ENCODE measurements around the gene TNIP2.
A peak's percentile ranks its signal among the peaks of the same experiment; 100 is the strongest.
"Not testable (repeated sequence)": the region's sequence is repeated elsewhere in the genome, so short reads cannot be mapped to it uniquely, and the experiment has no call there.

Gene TNIP2

GRCh38 chr4:2768124-2768523, 12.0 kb upstream of the TNIP2 start:
- DNase-seq (ENCODE audit: low spot score), result no peak

- DNase-seq (ENCODE audit: low spot score), result no peak
These were observed 11.6 kb upstream of the TNIP2 start for GRCh38 chr4:2767705-2768074.

GRCh38 chr4:2767046-2767704, 11.0 kb upstream of the TNIP2 start:
- no peak for DNase-seq (ENCODE audit: low spot score)

- DNase-seq (ENCODE audit: low spot score), result no peak
These were observed 9.8 kb upstream of the TNIP2 start for GRCh38 chr4:2765832-2766526.

- DNase-seq (ENCODE audit: low spot score), result no peak
These were observed 7.4 kb upstream of the TNIP2 start for GRCh38 chr4:2763511-2763967.

GRCh38 chr4:2762486-2763370, 6.6 kb upstream of the TNIP2 start:
- not testable (repeated sequence) for DNase-seq (ENCODE audit: low spot score)

- no peak for DNase-seq (ENCODE audit: low spot score)
These were observed 5.9 kb upstream of the TNIP2 start for GRCh38 chr4:2762048-2762447.

- no peak for DNase-seq (ENCODE audit: low spot score)
These were observed 5.1 kb upstream of the TNIP2 start for GRCh38 chr4:2761035-2761923.

GRCh38 chr4:2757426-2757825, 1.3 kb upstream of the TNIP2 start:
- no peak for DNase-seq (ENCODE audit: low spot score)

- DNase-seq (ENCODE audit: low spot score), result no peak
These were observed 685 bp upstream of the TNIP2 start for GRCh38 chr4:2756691-2757350.

GRCh38 chr4:2754848-2755819, 1.0 kb downstream of the TNIP2 start:
- no peak for DNase-seq (ENCODE audit: low spot score)

GRCh38 chr4:2753436-2753835, 2.7 kb downstream of the TNIP2 start:
- DNase-seq (ENCODE audit: low spot score), result no peak

- DNase-seq (ENCODE audit: low spot score), result no peak
These were observed 5.2 kb downstream of the TNIP2 start for GRCh38 chr4:2750719-2751605.

GRCh38 chr4:2746891-2747695, 9.0 kb downstream of the TNIP2 start:
- DNase-seq (ENCODE audit: low spot score), result no peak

GRCh38 chr4:2745981-2746806, 9.9 kb downstream of the TNIP2 start:
- peak; percentile 85 for DNase-seq (ENCODE audit: low spot score)

- DNase-seq (ENCODE audit: low spot score), result no peak
These were observed 10.6 kb downstream of the TNIP2 start for GRCh38 chr4:2745516-2745915.

- no peak for DNase-seq (ENCODE audit: low spot score)
These were observed 11.4 kb downstream of the TNIP2 start for GRCh38 chr4:2744576-2745270.
